Activated naive CD8-positive, alpha-beta T cell treated with anti-CD3 and anti-CD28 coated beads, Interleukin-2, amount 50 U/mL, for 24 hours (primary cell): ENCODE results near the gene MED17.
A peak's percentile ranks its signal among the peaks of the same experiment; 100 is the strongest.
"Not testable (repeated sequence)": the region's sequence is repeated elsewhere in the genome, so short reads cannot be mapped to it uniquely, and the experiment has no call there.

Experiments used
- ATAC-seq: fragments of 150-1000 bp; cut with Tn5 transposase; one replicate; pipeline ENCODE4 v1.10.0; 2021
- DNase-seq: peaks from one replicate; pipeline ENCODE4 v3.0.0; 2021
- H3K27ac Mint-ChIP-seq: one replicate; pipeline ENCODE4 v1.8.0; 2021; ENCODE audit warnings: mild to moderate bottlenecking, mixed read lengths
- H3K27me3 Mint-ChIP-seq: one replicate; pipeline ENCODE4 v1.8.0; 2021; ENCODE audit warnings: mixed read lengths
- H3K36me3 Mint-ChIP-seq: one replicate; pipeline ENCODE4 v1.8.0; 2021; ENCODE audit warnings: low read depth, mixed read lengths
- H3K4me1 Mint-ChIP-seq: one replicate; pipeline ENCODE4 v1.8.0; 2021; ENCODE audit warnings: mixed read lengths
- H3K4me3 Mint-ChIP-seq: one replicate; pipeline ENCODE4 v1.8.0; 2021; ENCODE audit warnings: mild to moderate bottlenecking, moderate library complexity, mixed read lengths
- H3K9me3 Mint-ChIP-seq: one replicate; pipeline ENCODE4 v1.8.0; 2021; ENCODE audit warnings: mixed read lengths

The MED17 gene

GRCh38 chr11:93773045-93773477 is 11.0 kb upstream of the MED17 start:
- Mint-ChIP-seq H3K27me3 (no peaks in the 10 kb centered on the region), H3K27ac (no peak overlapping the region), H3K36me3 (peaks cover 6% of the 10 kb centered on the region), H3K4me3 (no peak overlapping the region), H3K9me3 (no peaks in the 10 kb centered on the region), H3K4me1 (no peaks in the 10 kb centered on the region)
- ATAC-seq: no peak
- no peak for DNase-seq

DNA sequence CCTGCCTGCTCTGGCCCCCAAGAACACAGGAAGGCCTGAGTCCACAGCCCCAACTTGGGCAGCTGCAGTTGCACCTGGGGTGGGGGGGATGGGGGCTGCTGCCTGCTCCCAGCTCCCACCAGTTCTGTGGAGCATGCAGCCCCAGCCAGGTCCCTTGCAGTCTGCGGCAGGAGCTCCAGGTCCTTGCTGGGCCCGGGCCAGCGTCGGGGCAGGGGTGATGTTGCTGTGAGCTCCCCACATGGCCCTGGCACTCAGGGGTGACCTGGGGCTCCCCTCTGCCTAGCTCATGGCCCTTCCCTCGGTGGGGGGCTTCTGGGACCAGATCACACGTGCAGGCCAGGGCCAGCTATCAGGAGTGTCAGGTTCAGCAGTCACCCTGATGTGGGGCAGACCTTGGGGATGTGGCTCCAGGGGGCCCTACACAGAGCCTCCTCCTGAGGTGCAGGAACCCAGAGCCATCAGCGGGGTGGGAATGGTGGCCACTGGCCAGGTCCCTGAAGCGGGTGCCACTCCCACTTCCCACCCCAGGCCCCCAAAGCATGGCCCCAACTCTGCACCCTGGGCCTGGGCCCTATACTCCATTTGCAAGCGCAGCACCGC is 10.4 kb upstream of the MED17 start:
- peaks cover 2% of the 10 kb centered on the region for H3K36me3 Mint-ChIP-seq
- DNase-seq: no peak
- no peaks in the 10 kb centered on the region for H3K27me3 Mint-ChIP-seq
- H3K9me3 Mint-ChIP-seq: no peaks in the 10 kb centered on the region
- H3K27ac Mint-ChIP-seq: no peak overlapping the region
- ATAC-seq: no peak
- H3K4me1 Mint-ChIP-seq: no peaks in the 10 kb centered on the region
- no peak overlapping the region for H3K4me3 Mint-ChIP-seq

DNA sequence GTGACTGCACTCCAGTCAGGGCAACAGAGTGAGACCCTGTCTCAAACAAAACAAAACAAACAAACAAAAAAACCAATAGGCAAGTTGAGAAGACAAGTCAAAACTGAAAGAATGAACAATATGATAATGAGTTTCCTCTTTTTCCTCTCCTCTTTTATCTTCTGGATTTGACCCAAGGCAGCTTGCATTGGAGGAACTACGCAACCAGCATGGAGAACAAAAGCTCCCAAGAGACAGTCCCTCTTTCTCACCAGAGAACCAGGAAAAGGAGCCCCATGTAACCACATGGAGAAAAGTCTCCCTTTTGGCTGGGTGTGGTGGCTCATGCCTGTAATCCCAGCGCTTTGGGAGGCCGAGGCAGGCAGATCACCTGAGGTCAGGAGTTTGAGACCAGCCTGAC is 9.5 kb upstream of the MED17 start:
- H3K27me3 Mint-ChIP-seq, H3K4me1 Mint-ChIP-seq, H3K9me3 Mint-ChIP-seq, ATAC-seq, H3K27ac Mint-ChIP-seq, H3K4me3 Mint-ChIP-seq, DNase-seq, H3K36me3 Mint-ChIP-seq: not testable (repeated sequence)

DNA sequence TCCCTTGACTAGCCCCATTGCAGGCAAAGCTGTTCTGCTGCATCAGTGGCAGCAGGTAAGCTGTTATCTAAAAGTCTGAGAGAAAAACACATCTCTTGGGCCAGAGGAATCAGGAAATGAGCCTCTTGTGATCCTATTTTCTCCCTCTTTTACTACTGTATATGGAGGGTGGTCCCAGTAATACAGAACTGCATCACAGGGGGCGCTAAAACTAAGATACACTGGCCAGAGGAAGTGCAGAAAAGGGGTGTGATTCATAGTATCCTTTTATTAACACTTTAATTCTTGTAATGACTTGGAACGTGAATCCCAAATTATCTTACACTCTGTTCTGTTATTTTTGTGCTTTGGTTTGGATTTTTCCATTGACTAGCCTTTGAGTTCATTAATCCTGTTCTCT is 8.8 kb upstream of the MED17 start:
- ATAC-seq (no peak), DNase-seq (peak; percentile 22)
- H3K4me1 Mint-ChIP-seq: no peaks in the 10 kb centered on the region
- peaks cover 2% of the 10 kb centered on the region for H3K36me3 Mint-ChIP-seq
- no peaks in the 10 kb centered on the region for H3K9me3 Mint-ChIP-seq
- no peak overlapping the region for H3K27ac Mint-ChIP-seq
- H3K27me3 Mint-ChIP-seq: no peaks in the 10 kb centered on the region
- H3K4me3 Mint-ChIP-seq: no peak overlapping the region

DNA sequence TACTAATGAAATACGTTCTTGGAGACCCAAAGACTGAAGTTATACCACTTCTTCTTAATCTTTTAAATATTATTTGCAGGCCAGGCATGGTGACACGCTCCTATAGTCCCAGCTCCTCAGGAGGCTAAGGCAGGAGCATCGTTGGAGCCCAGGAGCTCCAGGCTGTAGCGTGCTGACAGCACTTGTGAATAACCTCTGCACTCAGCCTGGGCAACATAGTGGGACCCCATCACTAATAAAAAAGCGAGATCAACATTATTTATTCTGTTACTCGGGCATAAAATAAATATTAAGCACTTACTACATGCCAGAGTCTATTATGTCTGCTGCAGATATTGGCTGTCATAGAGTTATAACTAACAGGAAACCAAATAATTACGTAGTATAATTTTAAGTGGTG is 720 bp upstream of the MED17 start:
- ATAC-seq (no peak), DNase-seq (no peak)
- no peaks in the 10 kb centered on the region for H3K9me3 Mint-ChIP-seq
- no peaks in the 10 kb centered on the region for H3K27me3 Mint-ChIP-seq
- peak overlapping the region; percentile 98 for H3K27ac Mint-ChIP-seq
- peak overlapping the region; percentile 100 for H3K4me3 Mint-ChIP-seq
- peaks cover 27% of the 10 kb centered on the region for H3K36me3 Mint-ChIP-seq
- H3K4me1 Mint-ChIP-seq: peaks cover 41% of the 10 kb centered on the region

DNA sequence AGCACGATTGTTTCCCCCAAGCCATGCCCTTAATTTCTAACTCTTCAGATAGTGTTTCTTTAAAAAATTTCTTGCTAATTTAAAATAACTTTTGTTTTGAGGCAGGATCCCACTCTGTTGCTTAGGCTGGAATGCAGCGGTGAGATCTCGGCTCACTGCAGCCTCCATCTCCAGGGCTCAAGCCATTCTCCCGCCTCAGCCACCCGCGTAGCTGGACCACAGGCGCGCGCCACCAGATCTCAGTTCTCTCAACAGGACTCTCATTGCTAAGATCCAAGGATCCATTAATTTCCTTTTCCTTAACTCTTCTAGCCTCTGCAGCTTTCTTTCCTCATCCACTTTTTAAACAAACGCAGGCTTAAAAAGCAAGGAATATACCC is 327 bp upstream of the MED17 start:
- H3K27me3 Mint-ChIP-seq: no peaks in the 10 kb centered on the region

DNA sequence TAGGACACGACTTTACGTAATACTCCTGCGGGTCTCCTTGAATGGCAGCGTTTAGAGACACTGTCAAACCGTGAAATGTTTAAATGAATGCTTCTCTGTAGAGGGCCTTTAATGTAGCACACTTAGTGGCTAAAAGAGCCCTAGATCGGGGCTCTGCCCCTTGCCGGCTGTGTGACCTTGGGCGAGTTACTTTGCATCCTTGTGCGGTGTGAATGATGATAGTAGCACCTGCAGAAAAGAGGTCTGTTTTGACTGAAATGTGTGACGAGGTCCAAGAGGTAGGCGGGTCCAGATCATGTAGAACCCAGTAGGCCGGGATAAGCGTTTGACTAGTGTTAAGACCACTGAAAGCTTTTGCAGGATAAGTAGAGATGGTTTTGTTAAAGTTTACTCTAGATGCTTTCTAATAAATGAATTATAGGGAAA is 866 bp downstream of the MED17 start:
- Mint-ChIP-seq H3K36me3 (peaks cover 37% of the 10 kb centered on the region), H3K27ac (peak overlapping the region; percentile 98), H3K27me3 (no peaks in the 10 kb centered on the region), H3K4me3 (peak overlapping the region; percentile 100), H3K4me1 (peaks cover 45% of the 10 kb centered on the region), H3K9me3 (no peaks in the 10 kb centered on the region)
- DNase-seq (peak; percentile 20), ATAC-seq (peak; percentile 41)

More for the DNA sequence above, 327 bp upstream of the MED17 start:
- Mint-ChIP-seq H3K4me1 (peaks cover 43% of the 10 kb centered on the region), H3K9me3 (no peaks in the 10 kb centered on the region), H3K36me3 (peaks cover 29% of the 10 kb centered on the region), H3K27ac (peak overlapping the region; percentile 98), H3K4me3 (peak overlapping the region; percentile 100)
- peak; percentile 49 for ATAC-seq
- no peak for DNase-seq

DNA sequence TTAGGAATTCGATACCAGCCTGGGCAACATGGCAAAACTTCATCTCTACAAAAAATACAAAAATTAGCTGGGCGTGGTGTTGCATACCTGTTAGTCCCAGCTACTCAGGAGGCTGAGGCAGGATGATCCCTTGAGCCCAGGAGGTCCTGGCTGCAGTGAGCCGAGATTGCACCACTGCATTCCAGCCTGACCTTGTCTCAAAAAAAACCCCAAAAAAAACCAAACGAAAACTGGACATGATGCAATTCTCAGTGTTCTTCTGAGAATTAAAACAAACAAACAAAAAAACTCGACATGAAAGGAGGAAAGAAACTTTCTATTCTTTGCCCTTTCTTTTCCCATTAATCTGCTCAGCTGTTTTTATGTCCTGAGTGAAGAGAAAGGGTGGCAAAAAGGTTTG is 7.4 kb downstream of the MED17 start:
- Mint-ChIP-seq H3K27ac (no peak overlapping the region), H3K36me3 (peaks cover 67% of the 10 kb centered on the region), H3K4me1 (peaks cover 18% of the 10 kb centered on the region), H3K4me3 (no peak overlapping the region), H3K27me3 (no peaks in the 10 kb centered on the region), H3K9me3 (no peaks in the 10 kb centered on the region)
- ATAC-seq (no peak), DNase-seq (no peak)

DNA sequence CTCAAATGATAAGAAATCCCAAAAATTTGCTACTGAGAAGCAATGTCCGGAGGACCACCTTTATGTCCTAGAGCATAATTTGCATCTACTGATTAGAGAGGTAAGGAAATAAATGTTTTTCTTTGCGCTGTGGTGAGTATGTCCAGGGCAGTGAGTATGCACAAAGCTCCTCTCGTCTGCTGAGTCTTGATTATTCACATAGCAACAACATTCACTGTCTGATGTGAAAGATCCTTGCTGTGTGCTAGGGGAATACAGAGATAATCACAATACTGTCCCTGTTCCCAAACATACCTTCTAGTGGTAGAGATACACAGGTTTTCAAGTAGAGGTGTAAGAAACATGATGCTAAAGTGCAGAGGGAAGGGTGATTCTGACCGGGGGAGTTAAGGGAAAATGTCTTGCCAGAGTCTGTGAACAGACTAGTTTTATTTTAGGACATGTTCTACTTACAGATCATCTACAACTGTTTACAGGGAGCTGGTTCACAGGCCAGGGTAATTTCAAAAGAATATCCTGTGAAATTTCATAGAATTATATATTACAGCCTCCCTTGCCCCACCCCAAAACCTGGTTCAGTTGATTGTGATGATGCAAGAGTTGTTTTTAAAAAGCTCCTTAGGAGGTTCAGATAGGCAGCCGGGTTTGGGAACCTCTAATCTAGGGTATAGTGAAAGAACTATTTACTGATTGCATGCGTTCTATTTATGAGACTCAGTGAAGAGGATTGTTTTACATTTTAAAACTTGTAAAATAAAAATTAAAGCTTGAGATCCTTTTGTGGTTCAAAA is 12.6 kb downstream of the MED17 start:
- DNase-seq (no peak), ATAC-seq (no peak)
- peaks cover 58% of the 10 kb centered on the region for H3K36me3 Mint-ChIP-seq
- no peaks in the 10 kb centered on the region for H3K27me3 Mint-ChIP-seq
- peak overlapping the region; percentile 2 for H3K27ac Mint-ChIP-seq
- no peaks in the 10 kb centered on the region for H3K9me3 Mint-ChIP-seq
- H3K4me1 Mint-ChIP-seq: peaks cover 2% of the 10 kb centered on the region
- no peak overlapping the region for H3K4me3 Mint-ChIP-seq

- DNase-seq (no peak), ATAC-seq (no peak)
- no peak overlapping the region for H3K27ac Mint-ChIP-seq
- peaks cover 52% of the 10 kb centered on the region for H3K36me3 Mint-ChIP-seq
- no peak overlapping the region for H3K4me3 Mint-ChIP-seq
- no peaks in the 10 kb centered on the region for H3K27me3 Mint-ChIP-seq
- H3K4me1 Mint-ChIP-seq: peaks cover 2% of the 10 kb centered on the region
- H3K9me3 Mint-ChIP-seq: no peaks in the 10 kb centered on the region
Measured at GRCh38 chr11:93801366-93801765, 17.3 kb downstream of the MED17 start.

DNA sequence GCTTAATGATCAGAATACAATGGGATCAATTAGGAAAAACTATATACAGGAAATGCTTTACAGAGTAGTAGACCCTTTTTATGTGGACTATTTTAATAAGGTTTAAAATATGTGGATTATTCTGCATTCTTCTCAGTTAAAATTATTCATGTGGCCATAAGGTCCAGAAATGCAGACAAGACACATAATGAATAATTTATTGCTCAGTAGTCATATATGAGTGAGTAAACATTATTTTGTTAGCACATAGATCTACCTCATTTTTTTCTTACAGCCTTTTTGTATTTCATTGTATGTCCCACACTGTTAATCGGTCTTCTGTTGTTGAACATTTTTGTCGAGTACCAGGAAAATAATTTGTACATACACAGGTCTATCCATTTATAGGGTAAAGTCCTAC is 20.8 kb downstream of the MED17 start:
- Mint-ChIP-seq H3K36me3 (peaks cover 53% of the 10 kb centered on the region), H3K4me1 (peaks cover 2% of the 10 kb centered on the region), H3K27me3 (no peaks in the 10 kb centered on the region), H3K9me3 (no peaks in the 10 kb centered on the region), H3K4me3 (no peak overlapping the region), H3K27ac (peak overlapping the region; percentile 39)
- DNase-seq (no peak), ATAC-seq (no peak)

- no peak overlapping the region for H3K4me3 Mint-ChIP-seq
- H3K9me3 Mint-ChIP-seq: no peaks in the 10 kb centered on the region
- ATAC-seq (no peak), DNase-seq (no peak)
- no peaks in the 10 kb centered on the region for H3K4me1 Mint-ChIP-seq
- peaks cover 63% of the 10 kb centered on the region for H3K36me3 Mint-ChIP-seq
- H3K27me3 Mint-ChIP-seq: no peaks in the 10 kb centered on the region
- H3K27ac Mint-ChIP-seq: no peak overlapping the region
Measured at GRCh38 chr11:93807980-93808379, 23.9 kb downstream of the MED17 start.

DNA sequence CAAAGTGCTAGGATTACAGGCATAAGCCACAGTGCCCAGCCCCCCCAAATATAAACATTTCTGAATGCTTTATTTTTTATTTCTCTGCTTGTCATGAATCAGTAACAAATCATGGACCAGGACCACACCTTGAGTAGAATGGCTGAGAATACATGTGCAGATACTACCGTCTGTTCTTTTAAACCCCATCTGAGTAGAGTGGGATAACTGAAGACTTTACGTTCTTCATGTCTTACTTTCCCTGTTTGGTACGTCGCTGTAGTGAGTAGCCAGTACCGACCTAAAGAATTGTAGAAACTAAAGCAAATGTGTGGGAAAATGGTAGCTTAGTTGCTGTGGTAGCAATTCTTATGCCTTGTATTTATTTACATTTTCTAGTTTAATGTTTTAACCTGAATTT is 29.9 kb downstream of the MED17 start:
- no peak for DNase-seq
- Mint-ChIP-seq H3K9me3 (no peaks in the 10 kb centered on the region), H3K4me1 (no peaks in the 10 kb centered on the region), H3K4me3 (no peak overlapping the region), H3K27me3 (no peaks in the 10 kb centered on the region), H3K27ac (no peak overlapping the region), H3K36me3 (peaks cover 49% of the 10 kb centered on the region)
- ATAC-seq: no peak

DNA sequence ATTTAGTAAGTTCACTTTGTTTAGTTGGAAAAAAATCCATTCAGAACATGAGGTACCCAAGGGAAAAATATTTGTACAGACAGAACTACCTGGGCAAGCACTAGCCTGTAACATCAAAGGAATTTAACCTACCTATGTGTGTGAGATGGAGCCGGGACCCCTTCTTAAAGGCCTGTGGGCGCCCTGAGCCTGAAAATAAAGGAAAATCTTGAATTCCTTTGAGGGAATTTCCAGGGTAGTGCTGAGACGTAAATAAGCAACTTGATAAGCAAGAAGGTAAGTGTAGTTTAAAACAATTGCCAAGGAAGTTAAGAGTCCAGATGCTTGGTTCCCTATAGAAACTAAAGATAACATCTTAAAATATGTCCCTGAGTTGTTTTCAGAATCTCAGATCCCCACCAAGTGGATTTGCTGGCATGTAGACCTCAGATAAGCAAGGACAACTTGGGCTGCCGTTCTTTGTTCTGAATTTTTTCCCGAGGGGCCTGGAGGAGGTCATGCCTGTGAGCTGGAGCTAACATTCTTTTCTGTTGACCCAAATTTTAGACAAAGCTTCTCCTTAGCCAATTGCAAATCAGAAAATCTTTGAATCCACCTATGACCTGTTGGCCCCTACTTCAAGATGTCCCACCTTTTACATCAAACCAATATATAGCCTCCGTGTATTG is 31.0 kb downstream of the MED17 start:
- no peak overlapping the region for H3K27ac Mint-ChIP-seq
- H3K4me3 Mint-ChIP-seq: no peak overlapping the region
- peaks cover 43% of the 10 kb centered on the region for H3K36me3 Mint-ChIP-seq
- no peaks in the 10 kb centered on the region for H3K4me1 Mint-ChIP-seq
- H3K9me3 Mint-ChIP-seq: no peaks in the 10 kb centered on the region
- no peak for ATAC-seq
- no peak for DNase-seq
- H3K27me3 Mint-ChIP-seq: no peaks in the 10 kb centered on the region
